ENCODE data around the gene EMILIN3. TPM values are rescaled to one million over a fixed set of nuclear protein-coding genes. Genes with fewer than 3 reads are reported as not detected.

Gene EMILIN3
- total RNA-seq, 1 experiment from 2014 or later: 5.9 TPM

DNA sequence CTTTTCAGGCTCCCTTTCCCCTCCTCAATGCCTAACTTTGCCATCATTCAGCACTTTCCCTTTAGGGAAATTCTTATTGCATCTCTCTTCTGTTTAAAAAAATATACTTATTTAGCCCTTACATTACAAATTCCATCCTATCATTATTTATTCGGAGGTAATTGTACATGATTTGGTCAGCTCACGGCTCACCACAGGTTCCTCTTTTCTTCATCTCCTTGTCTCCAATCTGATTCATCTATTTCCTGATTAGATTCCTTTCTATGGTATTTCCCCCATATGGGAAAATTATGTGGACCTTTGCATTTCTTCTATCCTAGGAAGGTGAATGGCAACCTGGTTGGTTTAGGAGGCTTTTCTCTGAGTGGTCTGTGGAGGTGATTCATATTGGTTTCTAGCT lies 12.9 kb upstream of the EMILIN3 start:
- no peaks in the 10 kb centered on the region for H3K23me2 ChIP-seq (ENCODE audit: insufficient read length, low read depth, low read length, poor library complexity, severe bottlenecking)
- no peak overlapping the region for H3K4me2 ChIP-seq (ENCODE audit: insufficient read depth, insufficient read length, low read length)
- no peaks in the 10 kb centered on the region for H3K79me1 ChIP-seq (ENCODE audit: insufficient read depth, low read depth, low read length, poor library complexity, severe bottlenecking)
- H2BK15ac ChIP-seq (ENCODE audit: low read depth, low read length): no peak overlapping the region
- H2BK12ac ChIP-seq (ENCODE audit: insufficient read length, low read depth, low read length): no peak overlapping the region
- H3K23ac ChIP-seq (ENCODE audit: insufficient read length, low read depth, low read length): no peak overlapping the region
- Mint-ChIP-seq H3K4me3 (no peak overlapping the region), H3K4me1 (peaks cover 5 to 16% of the 10 kb centered on the region in 2 experiments), H3K9me3 (no peaks in the 10 kb centered on the region), H3K36me3 (ENCODE audit: insufficient read depth in 1 of 3, low read depth in 3 of 3) (no peaks in the 10 kb centered on the region), H3K27ac (no peak overlapping the region), H3K27me3 (ENCODE audit: low read depth) (peaks cover 13% of the 10 kb centered on the region)
- no peaks in the 10 kb centered on the region for H3K27me3 ChIP-seq (ENCODE audit: insufficient read depth, low read length)
- TF ChIP-seq, protein P1, sequence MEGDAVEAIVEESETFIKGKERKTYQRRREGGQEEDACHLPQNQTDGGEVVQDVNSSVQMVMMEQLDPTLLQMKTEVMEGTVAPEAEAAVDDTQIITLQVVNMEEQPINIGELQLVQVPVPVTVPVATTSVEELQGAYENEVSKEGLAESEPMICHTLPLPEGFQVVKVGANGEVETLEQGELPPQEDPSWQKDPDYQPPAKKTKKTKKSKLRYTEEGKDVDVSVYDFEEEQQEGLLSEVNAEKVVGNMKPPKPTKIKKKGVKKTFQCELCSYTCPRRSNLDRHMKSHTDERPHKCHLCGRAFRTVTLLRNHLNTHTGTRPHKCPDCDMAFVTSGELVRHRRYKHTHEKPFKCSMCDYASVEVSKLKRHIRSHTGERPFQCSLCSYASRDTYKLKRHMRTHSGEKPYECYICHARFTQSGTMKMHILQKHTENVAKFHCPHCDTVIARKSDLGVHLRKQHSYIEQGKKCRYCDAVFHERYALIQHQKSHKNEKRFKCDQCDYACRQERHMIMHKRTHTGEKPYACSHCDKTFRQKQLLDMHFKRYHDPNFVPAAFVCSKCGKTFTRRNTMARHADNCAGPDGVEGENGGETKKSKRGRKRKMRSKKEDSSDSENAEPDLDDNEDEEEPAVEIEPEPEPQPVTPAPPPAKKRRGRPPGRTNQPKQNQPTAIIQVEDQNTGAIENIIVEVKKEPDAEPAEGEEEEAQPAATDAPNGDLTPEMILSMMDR (conservative IDR thresholded peaks at IDR 0.05): no peak
- H3T11ph ChIP-seq (ENCODE audit: low read length): no peak overlapping the region
- no peaks in the 10 kb centered on the region for H3K79me2 ChIP-seq (ENCODE audit: insufficient read depth, low read length)
- no peak overlapping the region for H4K5ac ChIP-seq (ENCODE audit: insufficient read length, low read depth, low read length)
- no peak overlapping the region for H3K27ac ChIP-seq (ENCODE audit: insufficient read length, low read depth, low read length)
- no peak overlapping the region for H2AFZ ChIP-seq (ENCODE audit: low read length)
- no peaks in the 10 kb centered on the region for H3K4me1 ChIP-seq (ENCODE audit: insufficient read depth, low read length)
- H2BK120ac ChIP-seq (ENCODE audit: low read depth, low read length, poor library complexity, severe bottlenecking): no peak overlapping the region
- no peak overlapping the region for H2BK5ac ChIP-seq (ENCODE audit: insufficient read length, low read length)
- no peak overlapping the region for H3K18ac ChIP-seq (ENCODE audit: insufficient read length, low read depth, low read length)
- H2BK20ac ChIP-seq (ENCODE audit: low read depth, low read length, poor library complexity, severe bottlenecking): no peak overlapping the region
- WGBS (ENCODE audit: extremely low coverage, insufficient read length, low lambda C conversion rate): no CpG with 5 or more reads among the region's 2 CpGs
- no peak overlapping the region for H3K9ac ChIP-seq (ENCODE audit: extremely low read depth, insufficient read length, low read length)
- H3K14ac ChIP-seq (ENCODE audit: insufficient read depth, low read length): no peak overlapping the region
- H4K8ac ChIP-seq (replicated peaks; ENCODE audit: insufficient read length, low read depth, low read length): no peak overlapping the region
- DNase-seq: no peak
- no peak overlapping the region for H3K4ac ChIP-seq (ENCODE audit: low read depth, low read length)
- H4K20me1 ChIP-seq (ENCODE audit: control insufficient read depth, insufficient read depth, insufficient read length): no peaks in the 10 kb centered on the region
- H2AK5ac ChIP-seq (ENCODE audit: insufficient read length, low read length): no peak overlapping the region
- no peaks in the 10 kb centered on the region for H3K9me3 ChIP-seq (ENCODE audit: control insufficient read depth, low read depth, low read length)
- no peak overlapping the region for H4K91ac ChIP-seq (ENCODE audit: insufficient read length, low read depth, low read length)
- H3K56ac ChIP-seq (ENCODE audit: insufficient read length, low read depth, low read length): no peak overlapping the region
